ENCODE results near the gene VAC14.
"Not testable (repeated sequence)": the region's sequence is repeated elsewhere in the genome, so short reads cannot be mapped to it uniquely, and the experiment has no call there.

Gene VAC14

GRCh38 chr16:70800781-70801480, at the start of gene VAC14:
Gene VAC14 (minus strand): TSS chr16:70801158. CDS start chr16:70800900, 258 bp downstream.
- peak within 1 kb of the TSS; percentile 74 for H3K4me3 ChIP-seq (ENCODE audit: low read depth, low read length)
- peak; percentile 83 for DNase-seq (ENCODE audit: low read depth, low spot score)
- in situ Hi-C loops (cut with HindIII; ENCODE audit: low sequenced_read_pairs), result no loop called here
- TF ChIP-seq CTCF (IDR thresholded peaks at IDR 0.05; ENCODE audit: low read depth, low read length), result no peak

- in situ Hi-C loops (cut with HindIII; ENCODE audit: low sequenced_read_pairs); H3K4me3 ChIP-seq (ENCODE audit: low read depth, low read length); DNase-seq (ENCODE audit: low read depth, low spot score): not testable (repeated sequence)
These were observed 22.6 kb upstream of the VAC14 start for GRCh38 chr16:70823498-70824118.

GRCh38 chr16:70822734-70823133, 21.8 kb upstream of the VAC14 start:
- in situ Hi-C loops (cut with HindIII; ENCODE audit: low sequenced_read_pairs); DNase-seq (ENCODE audit: low read depth, low spot score); H3K4me3 ChIP-seq (ENCODE audit: low read depth, low read length): not testable (repeated sequence)

GRCh38 chr16:70818088-70818487, 17.1 kb upstream of the VAC14 start:
- in situ Hi-C loops (cut with HindIII; ENCODE audit: low sequenced_read_pairs); DNase-seq (ENCODE audit: low read depth, low spot score); H3K4me3 ChIP-seq (ENCODE audit: low read depth, low read length): not testable (repeated sequence)

GRCh38 chr16:70809392-70810060, 8.6 kb upstream of the VAC14 start:
- H3K4me3 ChIP-seq (ENCODE audit: low read depth, low read length), result no peak overlapping the region
- in situ Hi-C loops (cut with HindIII; ENCODE audit: low sequenced_read_pairs), result no loop called here
- no peak for DNase-seq (ENCODE audit: low read depth, low spot score)
- TF ChIP-seq CTCF (IDR thresholded peaks at IDR 0.05; ENCODE audit: low read depth, low read length), result no peak

GRCh38 chr16:70808371-70808770, 7.4 kb upstream of the VAC14 start:
- in situ Hi-C loops (cut with HindIII; ENCODE audit: low sequenced_read_pairs), result no loop called here
- peak; percentile 26 for TF ChIP-seq CTCF (IDR thresholded peaks at IDR 0.05; ENCODE audit: low read depth, low read length)
- no peak for DNase-seq (ENCODE audit: low read depth, low spot score)
- H3K4me3 ChIP-seq (ENCODE audit: low read depth, low read length), result no peak overlapping the region

GRCh38 chr16:70805787-70806186, 4.8 kb upstream of the VAC14 start:
- H3K4me3 ChIP-seq (ENCODE audit: low read depth, low read length), result no peak overlapping the region
- TF ChIP-seq CTCF (IDR thresholded peaks at IDR 0.05; ENCODE audit: low read depth, low read length), result no peak
- peak; percentile 32 for DNase-seq (ENCODE audit: low read depth, low spot score)
- in situ Hi-C loops (cut with HindIII; ENCODE audit: low sequenced_read_pairs), result no loop called here

- in situ Hi-C loops (cut with HindIII; ENCODE audit: low sequenced_read_pairs), result no loop called here
- no peak for TF ChIP-seq CTCF (IDR thresholded peaks at IDR 0.05; ENCODE audit: low read depth, low read length)
- no peak for DNase-seq (ENCODE audit: low read depth, low spot score)
- H3K4me3 ChIP-seq (ENCODE audit: low read depth, low read length), result no peak overlapping the region
These were observed 4.4 kb upstream of the VAC14 start for GRCh38 chr16:70805380-70805779.

Data from astrocyte of the spinal cord (primary cell).